IMR-90 (cell line): Measurements from ENCODE around the gene DAPK1. TPM values are rescaled to one million over a fixed set of nuclear protein-coding genes. Genes with fewer than 3 reads are reported as not detected.

Experiments
- ATAC-seq: fragments of 200-7000 bp; cut with Tn5 transposase; 2 replicates; pipeline ENCODE4 v1.9.1; 2020; ENCODE audit warnings: low read depth, mild to moderate bottlenecking, moderate library complexity
- BruUV-seq: library from RNA; stranded (reverse); fragments of 400-500 nt; replicated peaks from 2 replicates; lab custom pipeline; 2021; lab: Mats Ljungman, UMichigan
- CTCF ChIA-PET: fragments of 300-600 bp; formaldehyde crosslinking; extraction: SDS; loops from one replicate; lab custom pipeline; 2021; ENCODE audit warnings: antibody characterized with exemption; lab: Yijun Ruan, JAX
- POLR2A ChIA-PET: fragments of 300-600 bp; sonication (Branson Sonifier 250); formaldehyde crosslinking; loops from one replicate; lab custom pipeline; 2022; ENCODE audit warnings: antibody characterized with exemption; ENCODE audit not compliant: unreplicated experiment; lab: Charles Lee
- DNase-seq: peaks from one replicate; pipeline ENCODE4 v3.0.0; 2013
- H2AFZ ChIP-seq: replicated peaks from 2 replicates; pipeline ENCODE3; 2013; ENCODE audit warnings: low read length, mild to moderate bottlenecking; ENCODE audit not compliant: poor library complexity
- H2AK5ac ChIP-seq: 2 replicates; pipeline ENCODE4 v1.6.1; 2013; ENCODE audit warnings: low read depth, low read length, inconsistent platforms
- H2AK9ac ChIP-seq: replicated peaks from 2 replicates; pipeline ENCODE3; 2013; ENCODE audit warnings: mild to moderate bottlenecking, low read depth, low read length, moderate library complexity; ENCODE audit not compliant: poor library complexity
- H2BK120ac ChIP-seq: 2 replicates; pipeline ENCODE4 v1.6.1; 2013; ENCODE audit warnings: low read depth, low read length, inconsistent platforms
- H2BK15ac ChIP-seq: 3 replicates; pipeline ENCODE4 v1.6.1; 2013; ENCODE audit warnings: low read depth, low read length, inconsistent platforms
- H2BK20ac ChIP-seq: 2 replicates; pipeline ENCODE4 v1.6.1; 2013; ENCODE audit warnings: low read depth, mild to moderate bottlenecking, inconsistent platforms, low read length, moderate library complexity
- H2BK5ac ChIP-seq: 2 replicates; pipeline ENCODE4 v1.6.1; 2013; ENCODE audit warnings: mild to moderate bottlenecking, low read depth, low read length, inconsistent platforms; ENCODE audit not compliant: poor library complexity, severe bottlenecking
- H3K14ac ChIP-seq: replicated peaks from 2 replicates; pipeline ENCODE4 v1.6.1; 2013; ENCODE audit warnings: low read depth, low read length, inconsistent platforms
- H3K18ac ChIP-seq: 2 replicates; pipeline ENCODE4 v1.6.1; 2013; ENCODE audit warnings: low read depth, low read length, control low read depth
- H3K23ac ChIP-seq: 2 replicates; pipeline ENCODE4 v1.6.1; 2013; ENCODE audit warnings: low read depth, low read length, inconsistent platforms
- H3K27ac ChIP-seq: 2 replicates; pipeline ENCODE4 v1.5.1; 2013; ENCODE audit warnings: mild to moderate bottlenecking, control low read depth, low read length; ENCODE audit not compliant: insufficient read depth
- H3K27me3 ChIP-seq: 2 replicates; pipeline ENCODE4 v1.6.1; 2013; ENCODE audit warnings: low read length; ENCODE audit not compliant: control insufficient read depth, insufficient read depth
- H3K36me3 ChIP-seq: 2 replicates; pipeline ENCODE4 v1.6.1; 2013; ENCODE audit warnings: low read length, mixed read lengths; ENCODE audit not compliant: control insufficient read depth, insufficient read depth
- H3K4ac ChIP-seq: 2 replicates; pipeline ENCODE4 v1.6.1; 2013; ENCODE audit warnings: low read depth, low read length, inconsistent platforms
- H3K4me1 ChIP-seq: 2 replicates; pipeline ENCODE4 v1.6.1; 2013; ENCODE audit warnings: low read length, mixed read lengths; ENCODE audit not compliant: control insufficient read depth, insufficient read depth
- H3K4me2 ChIP-seq: 2 replicates; pipeline ENCODE4 v1.6.1; 2013; ENCODE audit warnings: low read depth, mild to moderate bottlenecking, control low read depth, low read length, moderate library complexity
- H3K4me3 ChIP-seq: 2 replicates; pipeline ENCODE4 v1.5.1; 2013; ENCODE audit warnings: low read depth, mild to moderate bottlenecking, control low read depth, low read length, moderate library complexity; ENCODE audit not compliant: insufficient read depth
- H3K56ac ChIP-seq: 2 replicates; pipeline ENCODE4 v1.6.1; 2013; ENCODE audit warnings: low read length, inconsistent platforms; ENCODE audit not compliant: insufficient read depth; ENCODE audit errors: extremely low read depth
- H3K79me1 ChIP-seq, 2 experiments: 2 replicates each; pipeline ENCODE4 v1.6.1; 2013; ENCODE audit warnings: low read length in 2 of 2, inconsistent platforms in 1 of 2, low read depth in 1 of 2
- H3K9ac ChIP-seq: 2 replicates; pipeline ENCODE4 v1.6.1; 2013; ENCODE audit warnings: low read depth, low read length, control low read depth
- H3K9me1 ChIP-seq: 2 replicates; pipeline ENCODE4 v1.6.1; 2013; ENCODE audit warnings: low read length, inconsistent platforms; ENCODE audit not compliant: insufficient read depth
- H3K9me3 ChIP-seq: 2 replicates; pipeline ENCODE4 v1.6.1; 2013; ENCODE audit warnings: low read length; ENCODE audit not compliant: control insufficient read depth, insufficient read depth
- H4K20me1 ChIP-seq: 2 replicates; pipeline ENCODE4 v1.6.1; 2013; ENCODE audit warnings: low read length, inconsistent platforms; ENCODE audit not compliant: insufficient read depth
- H4K5ac ChIP-seq: 2 replicates; pipeline ENCODE4 v1.6.1; 2013; ENCODE audit warnings: mild to moderate bottlenecking, low read depth, low read length, control low read depth
- H4K8ac ChIP-seq, 2 experiments: 2 replicates each; pipeline ENCODE4 v1.6.1; 2013; ENCODE audit warnings: low read depth in 2 of 2, low read length in 2 of 2, control low read depth in 1 of 2, inconsistent platforms in 1 of 2
- H4K91ac ChIP-seq: 2 replicates; pipeline ENCODE4 v1.6.1; 2013; ENCODE audit warnings: low read depth, low read length, inconsistent platforms; ENCODE audit not compliant: insufficient read depth
- BHLHE40 ChIP-seq: fragments of 150-350 bp; IDR thresholded peaks from 2 replicates; pipeline ENCODE4 v1.6.1; 2016; ENCODE audit warnings: mild to moderate bottlenecking, low read depth, low read length
- CHD1 ChIP-seq: IDR thresholded peaks from 2 replicates; pipeline ENCODE4 v1.6.1; 2012; ENCODE audit warnings: low read depth, low read length, improper control_type of control experiment
- ELK1 ChIP-seq: fragments of 150-350 bp; IDR thresholded peaks from 2 replicates; pipeline ENCODE4 v1.6.1; 2016; ENCODE audit warnings: low read depth, mild to moderate bottlenecking, low read length, moderate library complexity, borderline replicate concordance
- MAFK ChIP-seq: IDR thresholded peaks from 2 replicates; pipeline ENCODE4 v1.6.1; 2012; ENCODE audit warnings: low read depth, low read length, improper control_type of control experiment
- MAZ ChIP-seq: IDR thresholded peaks from 2 replicates; pipeline ENCODE4 v1.6.1; 2012; ENCODE audit warnings: low read depth, mild to moderate bottlenecking, low read length, improper control_type of control experiment, moderate library complexity, borderline replicate concordance
- NFE2L2 ChIP-seq: fragments of 150-350 bp; IDR thresholded peaks from 2 replicates; pipeline ENCODE4 v1.6.1; 2016; ENCODE audit warnings: low read depth, mild to moderate bottlenecking, low read length
- WGBS, 2 experiments: methylation state at CpG; one replicate each; pipeline versions ENCODE4 v1.1.5 to v1.1.7; 2013; ENCODE audit warnings: missing lambda C conversion rate in 2 of 2; ENCODE audit not compliant: insufficient read length in 1 of 2; ENCODE audit errors: extremely low coverage in 2 of 2; 5-methylcytosine and 5-hydroxymethylcytosine counted together
- dilution Hi-C: fragments of 300-500 bp; cut with HindIII; formaldehyde crosslinking; loops from one replicate; pipeline ENCODE4 v1.14.3; 2018; ENCODE audit warnings: low sequenced_read_pairs; ENCODE audit not compliant: unreplicated experiment
- in situ Hi-C: fragments of 300-500 bp; cut with MboI; formaldehyde crosslinking; loops from 3 replicates; pipeline ENCODE4 v1.14.3; 2019; ENCODE audit warnings: low sequenced_read_pairs, inconsistent platforms, mixed read lengths
- intact Hi-C: fragments of 100-400 bp; cut with micrococcal nuclease; formaldehyde crosslinking; loops from 2 replicates; pipeline ENCODE4 v1.10.0; 2022
- polyA plus RNA-seq, 3 experiments: library from polyadenylated mRNA; depleted of rRNA; stranded (reverse); fragments of >200 nt; gene quantifications; 2 replicates each; pipeline ENCODE4 v1.2.3, GENCODE V29; 2012; ENCODE audit warnings: low replicate concordance in 1 of 3
- total RNA-seq: library from RNA; depleted of rRNA; stranded (reverse); fragments of >200 nt; gene quantifications from 2 replicates; pipeline ENCODE4 v1.2.3, GENCODE V29; 2012
- TF ChIP-seq, protein P1 (sequence below): fragments of 150-350 bp; IDR thresholded peaks from 2 replicates; pipeline ENCODE4 v1.6.1; 2017; ENCODE audit warnings: mild to moderate bottlenecking, antibody characterized with exemption, low read length, low read depth

The DAPK1 gene
- total and polyA plus RNA-seq, 2 of the 4 experiments (the other 2 are of a cell fraction) = under 0.01 to 0.03 TPM

- Histone ChIP-seq H3K14ac (no peak overlapping the region), H3K4ac (no peak overlapping the region), H3K56ac (no peak overlapping the region), H3K4me1 (no peaks in the 10 kb centered on the region; the same call in 1 of the 2 replicates), H3K9me3 (no peaks in the 10 kb centered on the region), H4K20me1 (no peaks in the 10 kb centered on the region), H4K5ac (no peak overlapping the region), H3K27ac (no peak overlapping the region), H2AFZ (no peak overlapping the region), H3K79me1 (no peaks in the 10 kb centered on the region), H3K9me1 (no peaks in the 10 kb centered on the region), H2BK5ac (no peak overlapping the region), H3K36me3 (no peaks in the 10 kb centered on the region), H2BK20ac (no peak overlapping the region), H3K23ac (no peak overlapping the region), H3K4me3 (no peak overlapping the region), H2AK5ac (no peak overlapping the region), H3K9ac (no peak overlapping the region), H2BK120ac (no peak overlapping the region), H3K18ac (no peak overlapping the region), H4K8ac (no peak overlapping the region), H2AK9ac (no peak overlapping the region), H4K91ac (no peak overlapping the region), H3K4me2 (no peak overlapping the region), H2BK15ac (no peak overlapping the region), H3K27me3 (peaks cover 9% of the 10 kb centered on the region; the same call in 1 of the 2 replicates)
- POLR2A ChIA-PET = no interaction called here
- 80% methylated on average over 2 of the region's 7 CpGs; no CpG with 5 or more reads in 1 of the 2 experiments for WGBS, 2 experiments
- CTCF ChIA-PET = no interaction called here
- dilution Hi-C loops (no loop called here), in situ Hi-C loops (no loop called here), intact Hi-C loops (no loop called here)
- ATAC-seq = no peak
- TF ChIP-seq MAZ = no peak
- TF ChIP-seq BHLHE40 = no peak
- TF ChIP-seq, protein P1, sequence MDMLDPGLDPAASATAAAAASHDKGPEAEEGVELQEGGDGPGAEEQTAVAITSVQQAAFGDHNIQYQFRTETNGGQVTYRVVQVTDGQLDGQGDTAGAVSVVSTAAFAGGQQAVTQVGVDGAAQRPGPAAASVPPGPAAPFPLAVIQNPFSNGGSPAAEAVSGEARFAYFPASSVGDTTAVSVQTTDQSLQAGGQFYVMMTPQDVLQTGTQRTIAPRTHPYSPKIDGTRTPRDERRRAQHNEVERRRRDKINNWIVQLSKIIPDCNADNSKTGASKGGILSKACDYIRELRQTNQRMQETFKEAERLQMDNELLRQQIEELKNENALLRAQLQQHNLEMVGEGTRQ = no peak
- TF ChIP-seq MAFK = no peak
- TF ChIP-seq ELK1 = no peak
- TF ChIP-seq NFE2L2 = no peak
- TF ChIP-seq CHD1 = no peak
- no TSS peak for BruUV-seq
- no peak for DNase-seq
Observed at GRCh38 chr9:87648606-87649005, 150.9 kb downstream of the DAPK1 start.
